Measurements from ENCODE around the gene AATK.

DNA sequence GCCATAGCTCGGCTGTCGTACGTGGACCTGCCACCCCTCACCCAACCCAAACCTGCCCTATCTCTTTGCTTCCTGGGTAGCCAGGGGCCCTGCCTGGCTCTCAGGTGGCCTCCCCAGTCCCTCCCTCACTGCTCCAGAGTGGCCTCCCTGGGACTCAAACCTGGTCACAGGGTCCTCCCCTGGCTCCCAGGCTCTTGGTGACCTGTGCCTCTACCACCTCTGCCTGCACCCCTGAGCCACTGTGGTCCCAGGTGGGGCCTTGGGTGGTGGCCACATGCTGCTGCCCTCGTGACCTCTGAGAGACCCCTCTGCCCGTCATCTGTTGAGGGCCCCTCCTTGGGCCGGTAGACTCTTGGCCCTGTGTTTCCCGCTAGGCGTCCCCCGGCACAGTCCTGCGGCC lies 65.4 kb downstream of the AATK start:
- TF ChIP-seq EZH2 (IDR thresholded peaks at IDR 0.05; ENCODE audit: insufficient read depth, poor library complexity, severe bottlenecking) (no peak), EZH2phosphoT487 (IDR thresholded peaks at IDR 0.05; ENCODE audit: insufficient read depth, low read depth) (no peak)
